ENCODE results near the gene TEKT4.

- TF ChIP-seq, protein P1, sequence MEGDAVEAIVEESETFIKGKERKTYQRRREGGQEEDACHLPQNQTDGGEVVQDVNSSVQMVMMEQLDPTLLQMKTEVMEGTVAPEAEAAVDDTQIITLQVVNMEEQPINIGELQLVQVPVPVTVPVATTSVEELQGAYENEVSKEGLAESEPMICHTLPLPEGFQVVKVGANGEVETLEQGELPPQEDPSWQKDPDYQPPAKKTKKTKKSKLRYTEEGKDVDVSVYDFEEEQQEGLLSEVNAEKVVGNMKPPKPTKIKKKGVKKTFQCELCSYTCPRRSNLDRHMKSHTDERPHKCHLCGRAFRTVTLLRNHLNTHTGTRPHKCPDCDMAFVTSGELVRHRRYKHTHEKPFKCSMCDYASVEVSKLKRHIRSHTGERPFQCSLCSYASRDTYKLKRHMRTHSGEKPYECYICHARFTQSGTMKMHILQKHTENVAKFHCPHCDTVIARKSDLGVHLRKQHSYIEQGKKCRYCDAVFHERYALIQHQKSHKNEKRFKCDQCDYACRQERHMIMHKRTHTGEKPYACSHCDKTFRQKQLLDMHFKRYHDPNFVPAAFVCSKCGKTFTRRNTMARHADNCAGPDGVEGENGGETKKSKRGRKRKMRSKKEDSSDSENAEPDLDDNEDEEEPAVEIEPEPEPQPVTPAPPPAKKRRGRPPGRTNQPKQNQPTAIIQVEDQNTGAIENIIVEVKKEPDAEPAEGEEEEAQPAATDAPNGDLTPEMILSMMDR (conservative IDR thresholded peaks at IDR 0.05), result no peak
- no peak for TF ChIP-seq ZFX (IDR thresholded peaks at IDR 0.05)
Observed at GRCh38 chr2:94871226-94872087, at the start of gene TEKT4.

Measured in C4-2B (cell line).